Stimulated activated CD4-positive, alpha-beta T cell treated with anti-CD3 and anti-CD28 coated beads, Interleukin-15, amount 100 ng/mL, for 48 hours (primary cell): Measurements from ENCODE around the gene ST3GAL5.

ENCODE experiments used
- DNase-seq, 2 donors: peaks; one replicate each; pipeline ENCODE4 v3.0.0-alpha.2; 2020; ENCODE audit warnings: low read depth in 2 of 2

ST3GAL5 gene

GRCh38 chr2:85806358-85807118 is 82.3 kb downstream of the ST3GAL5 start:
- no peak for DNase-seq

- no peak for DNase-seq
These were observed 84.2 kb downstream of the ST3GAL5 start for GRCh38 chr2:85804583-85804982.

- no peak for DNase-seq
These were observed 84.9 kb downstream of the ST3GAL5 start for GRCh38 chr2:85803704-85804425.

- DNase-seq, result no peak
These were observed 86.3 kb downstream of the ST3GAL5 start for GRCh38 chr2:85802354-85803103.

- no peak for DNase-seq
These were observed 86.9 kb downstream of the ST3GAL5 start for GRCh38 chr2:85801871-85802270.

GRCh38 chr2:85800586-85800985 is 88.2 kb downstream of the ST3GAL5 start:
- no peak for DNase-seq

GRCh38 chr2:85799215-85799956 is 89.4 kb downstream of the ST3GAL5 start:
- no peak for DNase-seq

GRCh38 chr2:85797921-85798320 is 90.9 kb downstream of the ST3GAL5 start:
- no peak for DNase-seq

- no peak for DNase-seq
These were observed 91.5 kb downstream of the ST3GAL5 start for GRCh38 chr2:85797263-85797660.

- no peak for DNase-seq
These were observed 92.2 kb downstream of the ST3GAL5 start for GRCh38 chr2:85796341-85797262.

GRCh38 chr2:85796046-85796340 is 92.8 kb downstream of the ST3GAL5 start:
- no peak for DNase-seq

- DNase-seq, result no peak
These were observed 93.3 kb downstream of the ST3GAL5 start for GRCh38 chr2:85795331-85796045.

- no peak for DNase-seq
These were observed 94.2 kb downstream of the ST3GAL5 start for GRCh38 chr2:85794491-85795121.

- no peak for DNase-seq
These were observed 94.8 kb downstream of the ST3GAL5 start for GRCh38 chr2:85794038-85794441.

- DNase-seq, result no peak
These were observed 95.2 kb downstream of the ST3GAL5 start for GRCh38 chr2:85793584-85793983.

GRCh38 chr2:85792783-85793441 is 95.9 kb downstream of the ST3GAL5 start:
- no peak for DNase-seq

- DNase-seq, result no peak
These were observed 96.9 kb downstream of the ST3GAL5 start for GRCh38 chr2:85791704-85792565.

- no peak for DNase-seq
These were observed 98.1 kb downstream of the ST3GAL5 start for GRCh38 chr2:85790499-85791188.
